GM18867 (cell line): ENCODE data around the gene TMEM270.
"Not testable (repeated sequence)": the region's sequence is repeated elsewhere in the genome, so short reads cannot be mapped to it uniquely, and the experiment has no call there.

ENCODE experiments used
- ATAC-seq: cut with Tn5 transposase; IDR thresholded peaks from one replicate; pipeline ENCODE4 v1.9.1; 2021; ENCODE audit warnings: mild to moderate bottlenecking, moderate library complexity; ENCODE audit not compliant: unreplicated experiment

TMEM270 gene

GRCh38 chr7:73831834-73832651 lies 28.9 kb upstream of the TMEM270 start:
- ATAC-seq: no peak

GRCh38 chr7:73832806-73833205 lies 28.2 kb upstream of the TMEM270 start:
- no peak for ATAC-seq

- no peak for ATAC-seq
These were observed 27.6 kb upstream of the TMEM270 start for GRCh38 chr7:73833251-73833919.

GRCh38 chr7:73834626-73835191 lies 26.2 kb upstream of the TMEM270 start:
- no peak for ATAC-seq

GRCh38 chr7:73837167-73837566 lies 23.8 kb upstream of the TMEM270 start:
- not testable (repeated sequence) for ATAC-seq

- ATAC-seq: no peak
These were observed 22.3 kb upstream of the TMEM270 start for GRCh38 chr7:73838642-73839041.

- no peak for ATAC-seq
These were observed 21.7 kb upstream of the TMEM270 start for GRCh38 chr7:73839290-73839689.

- no peak for ATAC-seq
These were observed 20.9 kb upstream of the TMEM270 start for GRCh38 chr7:73839743-73840714.

- no peak for ATAC-seq
These were observed 20.1 kb upstream of the TMEM270 start for GRCh38 chr7:73840715-73841379.

- ATAC-seq: no peak
These were observed 19.3 kb upstream of the TMEM270 start for GRCh38 chr7:73841689-73842066.

GRCh38 chr7:73842067-73842976 lies 18.6 kb upstream of the TMEM270 start, which contains the start of gene METTL27:
Gene METTL27, minus strand, starts transcription at chr7:73842516. Its CDS starts 376 bp downstream, at chr7:73842140.
- ATAC-seq: peak; percentile 92

GRCh38 chr7:73844131-73844547 lies 16.8 kb upstream of the TMEM270 start:
- ATAC-seq: no peak

- no peak for ATAC-seq
These were observed 16.0 kb upstream of the TMEM270 start for GRCh38 chr7:73844848-73845460.

- ATAC-seq: not testable (repeated sequence)
These were observed 15.2 kb upstream of the TMEM270 start for GRCh38 chr7:73845701-73846195.

- ATAC-seq: no peak
These were observed 12.8 kb upstream of the TMEM270 start for GRCh38 chr7:73847941-73848723.

GRCh38 chr7:73850781-73851207 lies 10.2 kb upstream of the TMEM270 start:
- no peak for ATAC-seq
